Measurements from ENCODE around the gene TMEM272. TPM values are rescaled to one million over a fixed set of nuclear protein-coding genes. Genes with fewer than 3 reads are reported as not detected.

Gene TMEM272
- total and polyA plus RNA-seq, 2 donors (not counting 1 experiment from before 2014, with no cell fraction given) = not detected

- Mint-ChIP-seq H3K27ac (peak overlapping the region; percentile 43), H3K27me3 (no peaks in the 10 kb centered on the region), H3K9me3 (ENCODE audit: insufficient read depth) (no peaks in the 10 kb centered on the region), H3K4me3 (no peak overlapping the region), H3K4me1 (peaks cover 28% of the 10 kb centered on the region)
- Histone ChIP-seq H2AFZ (ENCODE audit: insufficient read depth, low read depth, low read length, poor library complexity, severe bottlenecking) (peak overlapping the region; percentile 16), H3K4me3 (ENCODE audit: control extremely low read depth in 1 of 5, extremely low read depth in 1 of 5, insufficient read depth in 1 of 5, low read depth in 2 of 5, low read length in 4 of 5) (no peak overlapping the region), H3K27ac (ENCODE audit: low read length in 2 of 2) (peak overlapping the region in 1 of 2 donors; percentile 65), H3K4me2 (replicated peaks; ENCODE audit: low read depth, low read length, poor library complexity, severe bottlenecking) (peak overlapping the region; percentile 45), H3K4me1 (ENCODE audit: control insufficient read depth in 2 of 2, insufficient read depth in 2 of 2, low read length in 2 of 2) (peaks cover 12 to 16% of the 10 kb centered on the region in 2 donors), H3K27me3 (replicated peaks in 1 of 4; ENCODE audit: control extremely low read depth in 1 of 4, control insufficient read depth in 3 of 4, insufficient read depth in 4 of 4, low read length in 3 of 4) (no peaks in the 10 kb centered on the region), H3K79me2 (ENCODE audit: control insufficient read depth, insufficient read depth, low read length) (no peaks in the 10 kb centered on the region), H3K9me3 (ENCODE audit: control extremely low read depth in 1 of 3, control insufficient read depth in 2 of 3, insufficient read depth in 1 of 3, low read length in 2 of 3) (no peaks in the 10 kb centered on the region), H3K36me3 (replicated peaks in 1 of 2; ENCODE audit: control extremely low read depth in 1 of 2, control insufficient read depth in 1 of 2, extremely low read depth in 1 of 2, insufficient read depth in 2 of 2, low read length in 1 of 2) (peaks cover 0 to 35% of the 10 kb centered on the region in 2 experiments), H4K20me1 (ENCODE audit: control insufficient read depth, insufficient read depth, low read length, poor library complexity, severe bottlenecking) (no peaks in the 10 kb centered on the region), H3K9ac (ENCODE audit: low read length) (no peak overlapping the region)
- no peak for DNase-seq
- ATAC-seq (ENCODE audit: low read depth) = no peak
- intact Hi-C loops (cut with micrococcal nuclease) = no loop called here
- 47% methylated on average over 2 of the region's 4 CpGs for WGBS (ENCODE audit: insufficient coverage)
- TF ChIP-seq CTCF (IDR thresholded peaks at IDR 0.05) = no peak
- TF ChIP-seq EZH2 (IDR thresholded peaks at IDR 0.05; ENCODE audit: borderline replicate concordance, insufficient read depth, low read depth, low read length, poor library complexity, severe bottlenecking) = no peak
- ChIA-PET CTCF (interaction anchor here (0.6 to 2.0 kb wide), 3 partner anchors 32 to 265 kb away, joined by 3 to 9 read pairs (median 7); no protein-coding TSS in a partner anchor), POLR2A (no interaction called here)
Observed at GRCh38 chr13:51765142-51765515, 79.8 kb downstream of the TMEM272 start.

GRCh38 chr13:51764184-51765141 is 80.5 kb downstream of the TMEM272 start:
- no peak for TF ChIP-seq EZH2 (IDR thresholded peaks at IDR 0.05; ENCODE audit: borderline replicate concordance, insufficient read depth, low read depth, low read length, poor library complexity, severe bottlenecking)
- TF ChIP-seq CTCF (IDR thresholded peaks at IDR 0.05) = no peak
- CTCF ChIA-PET = interaction anchor here (0.6 to 2.0 kb wide), 7 partner anchors 12 to 347 kb away, joined by 3 to 9 read pairs (median 5); no protein-coding TSS in a partner anchor
- Histone ChIP-seq H4K20me1 (ENCODE audit: control insufficient read depth, insufficient read depth, low read length, poor library complexity, severe bottlenecking) (no peaks in the 10 kb centered on the region), H3K36me3 (replicated peaks in 1 of 2; ENCODE audit: control extremely low read depth in 1 of 2, control insufficient read depth in 1 of 2, extremely low read depth in 1 of 2, insufficient read depth in 2 of 2, low read length in 1 of 2) (peaks cover 0 to 37% of the 10 kb centered on the region in 2 experiments), H3K27ac (ENCODE audit: low read length in 2 of 2) (peak overlapping the region in 1 of 2 donors; percentile 65), H3K9me3 (ENCODE audit: control extremely low read depth in 1 of 3, control insufficient read depth in 2 of 3, insufficient read depth in 1 of 3, low read length in 2 of 3) (no peaks in the 10 kb centered on the region), H3K79me2 (ENCODE audit: control insufficient read depth, insufficient read depth, low read length) (no peaks in the 10 kb centered on the region), H3K4me2 (replicated peaks; ENCODE audit: low read depth, low read length, poor library complexity, severe bottlenecking) (peak overlapping the region; percentile 45), H3K4me1 (ENCODE audit: control insufficient read depth in 2 of 2, insufficient read depth in 2 of 2, low read length in 2 of 2) (peaks cover 12 to 16% of the 10 kb centered on the region in 2 donors), H3K9ac (ENCODE audit: low read length) (peak overlapping the region; percentile 28), H3K4me3 (ENCODE audit: control extremely low read depth in 1 of 5, extremely low read depth in 1 of 5, insufficient read depth in 1 of 5, low read depth in 2 of 5, low read length in 4 of 5) (no peak overlapping the region), H3K27me3 (replicated peaks in 1 of 4; ENCODE audit: control extremely low read depth in 1 of 4, control insufficient read depth in 3 of 4, insufficient read depth in 4 of 4, low read length in 3 of 4) (no peaks in the 10 kb centered on the region), H2AFZ (ENCODE audit: insufficient read depth, low read depth, low read length, poor library complexity, severe bottlenecking) (peak overlapping the region; percentile 16)
- WGBS (ENCODE audit: insufficient coverage) = 30% methylated on average over 10 of the region's 12 CpGs
- DNase-seq (peak; percentile 61), ATAC-seq (ENCODE audit: low read depth) (peak; percentile 87)
- H3K4me1 Mint-ChIP-seq = peaks cover 28% of the 10 kb centered on the region
- intact Hi-C loops (cut with micrococcal nuclease) = no loop called here
- no peaks in the 10 kb centered on the region for H3K27me3 Mint-ChIP-seq
- POLR2A ChIA-PET = no interaction called here
- H3K9me3 Mint-ChIP-seq (ENCODE audit: insufficient read depth) = no peaks in the 10 kb centered on the region
- peak overlapping the region; percentile 61 for H3K4me3 Mint-ChIP-seq
- peak overlapping the region; percentile 43 for H3K27ac Mint-ChIP-seq
